Measurements from ENCODE around the gene ENTPD7. TPM values are rescaled to one million over a fixed set of nuclear protein-coding genes. Genes with fewer than 3 reads are reported as not detected.

The ENTPD7 gene
- total and polyA plus RNA-seq, 2 of the 8 experiments (the other 6 are each of a cell fraction or from before 2014, with no cell fraction given), result 5.0 to 15.6 TPM

- H2BK120ac ChIP-seq (replicated peaks; ENCODE audit: low read depth, low read length), result no peak overlapping the region
- no peak overlapping the region for H3K23ac ChIP-seq (ENCODE audit: insufficient read length)
- H3K9ac ChIP-seq (replicated peaks in 1 of 4; ENCODE audit: extremely low read depth in 1 of 4, low read depth in 3 of 4, low read length in 3 of 4), result no peak overlapping the region
- no peaks in the 10 kb centered on the region for H3K36me3 ChIP-seq (ENCODE audit: control insufficient read depth in 2 of 4, insufficient read depth in 4 of 4, low read length in 3 of 4)
- no peak overlapping the region for H4K5ac ChIP-seq (ENCODE audit: insufficient read length, low read depth, low read length)
- H2AFZ ChIP-seq (ENCODE audit: low read length), result no peak overlapping the region
- CTCF ChIA-PET (ENCODE audit: partially characterized antibody), result interaction anchor here (0.6 to 1.3 kb wide), 3 partner anchors 8 to 19 kb away, joined by 3 to 4 read pairs (median 3); no protein-coding TSS in a partner anchor
- H3K79me1 ChIP-seq (ENCODE audit: low read depth, low read length), result no peaks in the 10 kb centered on the region
- H2BK15ac ChIP-seq (ENCODE audit: low read length), result no peak overlapping the region
- H3K23me2 ChIP-seq (ENCODE audit: low read depth, low read length), result no peaks in the 10 kb centered on the region
- no peaks in the 10 kb centered on the region for H3K27me3 ChIP-seq (replicated peaks in 1 of 4; ENCODE audit: control insufficient read depth in 3 of 4, extremely low read depth in 1 of 4, insufficient read depth in 3 of 4, low read length in 3 of 4)
- H3K4me3 ChIP-seq (ENCODE audit: extremely low read depth in 1 of 4, insufficient read depth in 2 of 4, low read depth in 3 of 4, low read length in 4 of 4), result no peak overlapping the region
- no peak overlapping the region for H3K4ac ChIP-seq (replicated peaks; ENCODE audit: insufficient read length, low read depth, low read length)
- no peak overlapping the region for H2AK5ac ChIP-seq (ENCODE audit: low read depth, low read length)
- no peak for TF ChIP-seq SIN3A (conservative IDR thresholded peaks at IDR 0.05 in 1 of 2, IDR thresholded peaks at IDR 0.05 in 1 of 2; ENCODE audit: low read depth in 1 of 2, low read length in 2 of 2)
- no peak for TF ChIP-seq TBP (IDR thresholded peaks at IDR 0.05; ENCODE audit: low read depth, low read length)
- TF ChIP-seq SP4 (IDR thresholded peaks at IDR 0.05; ENCODE audit: low read length), result no peak
- no peak for TF ChIP-seq JUN (IDR thresholded peaks at IDR 0.05; ENCODE audit: low read depth, low read length)
- TF ChIP-seq SRF (IDR thresholded peaks at IDR 0.05; ENCODE audit: low read depth, low read length), result no peak
- no peak for TF ChIP-seq TAF1 (IDR thresholded peaks at IDR 0.05; ENCODE audit: low read depth, low read length)
- no peak for TF ChIP-seq EGR1 (IDR thresholded peaks at IDR 0.05; ENCODE audit: borderline replicate concordance, low read depth, low read length)
- TF ChIP-seq POU5F1 (IDR thresholded peaks at IDR 0.05; ENCODE audit: low read depth, low read length), result no peak
- no peak for TF ChIP-seq BACH1 (IDR thresholded peaks at IDR 0.05; ENCODE audit: low read length)
- no peak for TF ChIP-seq KDM1A (IDR thresholded peaks at IDR 0.05; ENCODE audit: borderline replicate concordance, low read length)
- TF ChIP-seq SP2 (IDR thresholded peaks at IDR 0.05; ENCODE audit: low read length), result no peak
- H3K4me1 ChIP-seq (replicated peaks in 1 of 4; ENCODE audit: control insufficient read depth in 3 of 4, insufficient read depth in 4 of 4, low read length in 3 of 4), result peaks cover 0 to 2% (median 0%) of the 10 kb centered on the region in 4 experiments; a peak in 1 of 7 replicates
- H2BK20ac ChIP-seq (ENCODE audit: low read length), result no peak overlapping the region
- no peak overlapping the region for H3K4me2 ChIP-seq (ENCODE audit: insufficient read depth in 1 of 2, low read depth in 2 of 2, low read length in 2 of 2)
- FAIRE-seq (no peak), DNase-seq (ENCODE audit: low read depth in 1 of 2, low spot score in 2 of 2) (no peak)
- no peak overlapping the region for H3K27ac ChIP-seq (ENCODE audit: low read depth, low read length)
- H3K18ac ChIP-seq (ENCODE audit: extremely low read depth, low read length), result no peak overlapping the region
- H4K91ac ChIP-seq (replicated peaks; ENCODE audit: insufficient read length, low read length), result no peak overlapping the region
- H3K9me3 ChIP-seq (ENCODE audit: insufficient read depth in 2 of 2, low read depth in 1 of 2, low read length in 1 of 2), result no peaks in the 10 kb centered on the region
- H4K8ac ChIP-seq (ENCODE audit: extremely low read depth, insufficient read depth, low read length), result no peak overlapping the region
- H3K79me2 ChIP-seq (ENCODE audit: control insufficient read depth in 1 of 2, insufficient read depth in 2 of 2, low read length in 2 of 2), result no peaks in the 10 kb centered on the region
- no peak overlapping the region for H2BK12ac ChIP-seq (ENCODE audit: low read depth, low read length)
- H3K56ac ChIP-seq (replicated peaks; ENCODE audit: insufficient read length, low read depth, low read length), result no peak overlapping the region
- H2BK5ac ChIP-seq (ENCODE audit: low read depth, low read length), result no peak overlapping the region
- POLR2A ChIA-PET (ENCODE audit: partially characterized antibody), result no interaction called here
- H4K20me1 ChIP-seq (replicated peaks in 1 of 2; ENCODE audit: control insufficient read depth in 1 of 2, insufficient read depth in 2 of 2, low read length in 2 of 2), result no peaks in the 10 kb centered on the region
- no peak overlapping the region for H3K14ac ChIP-seq (ENCODE audit: insufficient read length)
Observed at GRCh38 chr10:99630991-99631390, 28.3 kb upstream of the ENTPD7 start.
